HFF-Myc (cell line): ENCODE measurements around the gene RHBDF1.
A peak's percentile ranks its signal among the peaks of the same experiment; 100 is the strongest.

ENCODE experiments used
- DNase-seq: peaks from one replicate; pipeline ENCODE4 v3.0.0-alpha.2; 2011; ENCODE audit warnings: low read depth; ENCODE audit errors: extremely low read depth
- H3K4me3 ChIP-seq: replicated peaks from 2 replicates; pipeline ENCODE4 v1.5.1; 2011; ENCODE audit warnings: low read depth, mild to moderate bottlenecking, control low read depth, low read length
- CTCF ChIP-seq: IDR thresholded peaks from 2 replicates; pipeline ENCODE4 v1.5.1; 2012; ENCODE audit warnings: mild to moderate bottlenecking, low read depth, low read length, control low read depth; ENCODE audit errors: missing control alignments

The RHBDF1 gene

GRCh38 chr16:75580-76501 lies 3.4 kb upstream of the RHBDF1 start:
- DNase-seq, result no peak
- H3K4me3 ChIP-seq, result peak overlapping the region; percentile 79
- peak; percentile 43 for TF ChIP-seq CTCF

GRCh38 chr16:74747-75334 lies 2.4 kb upstream of the RHBDF1 start:
- no peak overlapping the region for H3K4me3 ChIP-seq
- no peak for DNase-seq
- no peak for TF ChIP-seq CTCF

GRCh38 chr16:74051-74746 lies 1.8 kb upstream of the RHBDF1 start:
- no peak for DNase-seq
- no peak for TF ChIP-seq CTCF
- H3K4me3 ChIP-seq, result no peak overlapping the region

- no peak for DNase-seq
- peak overlapping the region; percentile 63 for H3K4me3 ChIP-seq
- no peak for TF ChIP-seq CTCF
These were observed 660 bp downstream of the RHBDF1 start for GRCh38 chr16:71540-72401.

- no peak for TF ChIP-seq CTCF
- peak overlapping the region; percentile 63 for H3K4me3 ChIP-seq
- DNase-seq, result no peak
These were observed 1.3 kb downstream of the RHBDF1 start for GRCh38 chr16:71210-71539.

- DNase-seq, result no peak
- no peak for TF ChIP-seq CTCF
- H3K4me3 ChIP-seq, result no peak overlapping the region
These were observed 3.2 kb downstream of the RHBDF1 start for GRCh38 chr16:69181-69580.
